ENCODE data around the gene TRRAP.

Gene TRRAP

GRCh38 chr7:98880485-98880884 lies 2.2 kb downstream of the TRRAP start:
- Histone ChIP-seq H3K36me3 (ENCODE audit: low read depth) (peaks cover 52% of the 10 kb centered on the region), H3K4me3 (ENCODE audit: severe bottlenecking) (no peak overlapping the region)

GRCh38 chr7:98881561-98882315 lies 3.4 kb downstream of the TRRAP start:
- TF ChIP-seq CTCF (IDR thresholded peaks at IDR 0.05; ENCODE audit: poor library complexity, severe bottlenecking), result no peak
- no peak for ATAC-seq (ENCODE audit: low read depth)
- H3K4me3 ChIP-seq (ENCODE audit: severe bottlenecking), result no peak overlapping the region
- peaks cover 62% of the 10 kb centered on the region for H3K36me3 ChIP-seq (ENCODE audit: low read depth)
- H3K27me3 ChIP-seq (ENCODE audit: insufficient read depth, poor library complexity, severe bottlenecking), result no peaks in the 10 kb centered on the region
- no peak for DNase-seq (ENCODE audit: low spot score)
- no peaks in the 10 kb centered on the region for H3K9me3 ChIP-seq (ENCODE audit: severe bottlenecking)
- H3K4me1 ChIP-seq (ENCODE audit: insufficient read depth, poor library complexity, severe bottlenecking), result no peaks in the 10 kb centered on the region
- H3K27ac ChIP-seq (ENCODE audit: poor library complexity, severe bottlenecking), result no peak overlapping the region

More at GRCh38 chr7:98880485-98880884, 2.2 kb downstream of the TRRAP start:
- H3K9me3 ChIP-seq (ENCODE audit: severe bottlenecking), result no peaks in the 10 kb centered on the region
- TF ChIP-seq CTCF (IDR thresholded peaks at IDR 0.05; ENCODE audit: poor library complexity, severe bottlenecking), result no peak
- H3K27me3 ChIP-seq (ENCODE audit: insufficient read depth, poor library complexity, severe bottlenecking), result no peaks in the 10 kb centered on the region
- H3K4me1 ChIP-seq (ENCODE audit: insufficient read depth, poor library complexity, severe bottlenecking), result no peaks in the 10 kb centered on the region
- ATAC-seq (ENCODE audit: low read depth), result no peak
- H3K27ac ChIP-seq (ENCODE audit: poor library complexity, severe bottlenecking), result no peak overlapping the region
- no peak for DNase-seq (ENCODE audit: low spot score)

- TF ChIP-seq CTCF (IDR thresholded peaks at IDR 0.05; ENCODE audit: poor library complexity, severe bottlenecking), result no peak
- Histone ChIP-seq H3K9me3 (ENCODE audit: severe bottlenecking) (no peaks in the 10 kb centered on the region), H3K27me3 (ENCODE audit: insufficient read depth, poor library complexity, severe bottlenecking) (no peaks in the 10 kb centered on the region), H3K4me3 (ENCODE audit: severe bottlenecking) (no peak overlapping the region), H3K27ac (ENCODE audit: poor library complexity, severe bottlenecking) (no peak overlapping the region), H3K36me3 (ENCODE audit: low read depth) (peaks cover 81% of the 10 kb centered on the region), H3K4me1 (ENCODE audit: insufficient read depth, poor library complexity, severe bottlenecking) (no peaks in the 10 kb centered on the region)
- DNase-seq (ENCODE audit: low spot score), result no peak
- ATAC-seq (ENCODE audit: low read depth), result no peak
Measured at GRCh38 chr7:98884416-98884815, 6.1 kb downstream of the TRRAP start.

GRCh38 chr7:98887038-98887437 lies 8.7 kb downstream of the TRRAP start:
- Histone ChIP-seq H3K4me1 (ENCODE audit: insufficient read depth, poor library complexity, severe bottlenecking) (no peaks in the 10 kb centered on the region), H3K9me3 (ENCODE audit: severe bottlenecking) (no peaks in the 10 kb centered on the region), H3K4me3 (ENCODE audit: severe bottlenecking) (no peak overlapping the region), H3K36me3 (ENCODE audit: low read depth) (peaks cover 82% of the 10 kb centered on the region), H3K27ac (ENCODE audit: poor library complexity, severe bottlenecking) (no peak overlapping the region), H3K27me3 (ENCODE audit: insufficient read depth, poor library complexity, severe bottlenecking) (no peaks in the 10 kb centered on the region)
- ATAC-seq (ENCODE audit: low read depth) (no peak), DNase-seq (ENCODE audit: low spot score) (no peak)
- TF ChIP-seq CTCF (IDR thresholded peaks at IDR 0.05; ENCODE audit: poor library complexity, severe bottlenecking), result no peak

- Histone ChIP-seq H3K9me3 (ENCODE audit: severe bottlenecking) (no peaks in the 10 kb centered on the region), H3K36me3 (ENCODE audit: low read depth) (peaks cover 85% of the 10 kb centered on the region), H3K4me1 (ENCODE audit: insufficient read depth, poor library complexity, severe bottlenecking) (no peaks in the 10 kb centered on the region), H3K27ac (ENCODE audit: poor library complexity, severe bottlenecking) (no peak overlapping the region), H3K4me3 (ENCODE audit: severe bottlenecking) (no peak overlapping the region), H3K27me3 (ENCODE audit: insufficient read depth, poor library complexity, severe bottlenecking) (no peaks in the 10 kb centered on the region)
- TF ChIP-seq CTCF (IDR thresholded peaks at IDR 0.05; ENCODE audit: poor library complexity, severe bottlenecking), result no peak
- ATAC-seq (ENCODE audit: low read depth) (no peak), DNase-seq (ENCODE audit: low spot score) (no peak)
Measured at GRCh38 chr7:98892609-98893008, 14.3 kb downstream of the TRRAP start.

Data from RWPE2 (cell line).